CD4-positive, alpha-beta T cell (primary cell): ENCODE measurements around the gene EXOSC5. TPM values are rescaled to one million over a fixed set of nuclear protein-coding genes. Genes with fewer than 3 reads are reported as not detected.
A peak's percentile ranks its signal among the peaks of the same experiment; 100 is the strongest.

ENCODE experiments used
- ATAC-seq: fragments of 200-7000 bp; cut with Tn5 transposase; one replicate; pipeline ENCODE4 v1.10.0; 2022; ENCODE audit warnings: mild to moderate bottlenecking; ENCODE audit not compliant: poor library complexity
- CTCF ChIA-PET: fragments of 350-600 bp; sonication (Branson Sonifier 250); formaldehyde crosslinking; loops from one replicate; lab custom pipeline; 2021; ENCODE audit warnings: antibody characterized with exemption, inconsistent platforms; lab: Charles Lee
- POLR2A ChIA-PET: fragments of 350-600 bp; sonication (Branson Sonifier 250); formaldehyde crosslinking; loops from one replicate; lab custom pipeline; 2021; ENCODE audit warnings: antibody characterized with exemption, inconsistent platforms; lab: Charles Lee
- DNase-seq, 14 experiments: peaks; one replicate each; pipeline ENCODE4 v3.0.0-alpha.2; 2013 to 2020; ENCODE audit warnings: mixed read lengths in 2 of 14
- H3K27ac ChIP-seq, 2 donors: one replicate each; pipeline versions ENCODE4 v1.5.1 to v1.7.0; 2013; ENCODE audit warnings: low read length in 2 of 2, low read depth in 1 of 2, mild to moderate bottlenecking in 1 of 2
- H3K27me3 ChIP-seq, 2 experiments: 1 replicate in 1 of 2; 2 replicates in 1 of 2; pipeline versions ENCODE4 v1.6.1 to v1.7.0; 2013; ENCODE audit warnings: low read length in 2 of 2, control low read depth in 1 of 2, mild to moderate bottlenecking in 1 of 2, moderate library complexity in 1 of 2; ENCODE audit not compliant: insufficient read depth in 2 of 2, control insufficient read depth in 1 of 2
- H3K36me3 ChIP-seq: one replicate; pipeline ENCODE4 v1.6.1; 2013; ENCODE audit warnings: low read length, control low read depth; ENCODE audit not compliant: insufficient read depth
- H3K4me1 ChIP-seq: one replicate; pipeline ENCODE4 v1.6.1; 2013; ENCODE audit warnings: low read length, control low read depth; ENCODE audit not compliant: insufficient read depth
- H3K4me3 ChIP-seq: one replicate; pipeline ENCODE4 v1.5.1; 2013; ENCODE audit warnings: mild to moderate bottlenecking, low read length, moderate library complexity
- H3K9me3 ChIP-seq, 2 experiments: 1 replicate in 1 of 2; 2 replicates in 1 of 2; pipeline versions ENCODE4 v1.6.1 to v1.7.0; 2013; ENCODE audit warnings: low read length in 2 of 2, mild to moderate bottlenecking in 2 of 2, control low read depth in 1 of 2, moderate library complexity in 1 of 2; ENCODE audit not compliant: control insufficient read depth in 1 of 2, insufficient read depth in 1 of 2
- H3K27ac Mint-ChIP-seq: one replicate; pipeline ENCODE4 v1.8.0; 2020; ENCODE audit warnings: mixed read lengths
- H3K27me3 Mint-ChIP-seq: one replicate; pipeline ENCODE4 v1.8.0; 2021; ENCODE audit warnings: mixed read lengths
- H3K36me3 Mint-ChIP-seq: one replicate; pipeline ENCODE4 v1.8.0; 2021; ENCODE audit warnings: low read depth, mixed read lengths
- H3K4me1 Mint-ChIP-seq: one replicate; pipeline ENCODE4 v1.8.0; 2021; ENCODE audit warnings: low read depth, mixed read lengths
- H3K4me3 Mint-ChIP-seq: one replicate; pipeline ENCODE4 v1.8.0; 2020; ENCODE audit warnings: mild to moderate bottlenecking, mixed read lengths
- H3K9me3 Mint-ChIP-seq: one replicate; pipeline ENCODE4 v1.8.0; 2020; ENCODE audit warnings: mixed read lengths
- intact Hi-C, 2 experiments: fragments of 100-400 bp; cut with DNase I in 1 of 2; cut with micrococcal nuclease in 1 of 2; formaldehyde crosslinking; loops; one replicate each; pipeline versions ENCODE4 v1.15.1 to v1.9.0; 2023 to 2025; cut with DNase I, micrococcal nuclease
- total RNA-seq, 174 experiments: library from RNA in 2 of 174; stranded (reverse) in 2 of 174; gene quantifications; one replicate each; pipeline ENCODE4 v1.2.3 and lab custom pipeline; 2021 to 2026
- TF ChIP-seq, protein P1 (sequence below): fragments of 200-600 bp; IDR thresholded peaks from one replicate; pipeline ENCODE4 v1.8.0; 2022; ENCODE audit warnings: antibody characterized with exemption, mild to moderate bottlenecking

EXOSC5 gene
- total RNA-seq, 2 experiments from 2014 or later: 6.5 to 7.5 TPM

DNA sequence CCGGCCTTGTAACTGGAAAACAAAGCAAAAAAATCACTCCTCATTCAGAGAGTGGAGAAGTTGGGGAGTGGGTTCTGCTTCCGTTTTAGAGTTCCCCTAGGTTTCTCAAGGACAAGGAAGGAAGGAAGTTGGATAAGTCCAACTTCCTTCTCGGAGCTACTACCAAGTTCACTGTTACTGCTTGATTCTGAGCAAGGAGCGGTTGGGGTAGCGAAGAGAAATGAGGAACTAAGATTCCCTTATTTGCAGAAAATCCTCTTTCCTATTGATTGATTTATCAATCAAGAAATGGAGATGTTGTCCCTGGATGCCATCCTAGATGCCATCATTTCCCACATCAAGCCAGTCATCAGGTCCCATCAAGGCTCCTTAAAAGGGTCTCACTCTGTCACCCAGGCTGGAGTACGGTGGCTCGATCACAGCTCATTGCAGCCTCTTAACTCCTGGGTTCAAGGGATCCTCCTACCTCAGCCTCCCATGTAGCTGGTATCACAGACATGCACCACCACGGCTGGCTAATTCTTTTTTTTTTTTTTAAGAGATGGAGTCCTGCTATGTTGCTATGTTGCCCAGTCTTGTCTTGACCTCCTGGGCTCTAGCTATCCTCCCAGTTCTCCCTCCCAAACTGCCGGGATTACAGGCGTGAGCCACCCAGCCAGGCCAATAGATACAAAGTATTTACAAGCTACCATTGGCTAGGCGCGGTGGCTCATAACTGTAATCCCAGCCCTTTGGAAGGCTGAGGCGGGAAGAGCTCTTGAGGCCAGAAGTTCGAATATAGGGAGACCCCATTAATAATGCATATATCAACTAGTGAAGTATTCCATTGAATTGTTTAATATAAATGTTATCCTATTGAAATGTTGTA is 32.4 kb downstream of the EXOSC5 start:
- Mint-ChIP-seq H3K9me3 (no peaks in the 10 kb centered on the region), H3K4me3 (peak overlapping the region; percentile 94), H3K27ac (peak overlapping the region; percentile 98), H3K36me3 (peaks cover 13% of the 10 kb centered on the region), H3K4me1 (peaks cover 34% of the 10 kb centered on the region), H3K27me3 (no peaks in the 10 kb centered on the region)
- peaks cover 3% of the 10 kb centered on the region for H3K36me3 ChIP-seq
- H3K27me3 ChIP-seq: no peaks in the 10 kb centered on the region
- TF ChIP-seq, protein P1, sequence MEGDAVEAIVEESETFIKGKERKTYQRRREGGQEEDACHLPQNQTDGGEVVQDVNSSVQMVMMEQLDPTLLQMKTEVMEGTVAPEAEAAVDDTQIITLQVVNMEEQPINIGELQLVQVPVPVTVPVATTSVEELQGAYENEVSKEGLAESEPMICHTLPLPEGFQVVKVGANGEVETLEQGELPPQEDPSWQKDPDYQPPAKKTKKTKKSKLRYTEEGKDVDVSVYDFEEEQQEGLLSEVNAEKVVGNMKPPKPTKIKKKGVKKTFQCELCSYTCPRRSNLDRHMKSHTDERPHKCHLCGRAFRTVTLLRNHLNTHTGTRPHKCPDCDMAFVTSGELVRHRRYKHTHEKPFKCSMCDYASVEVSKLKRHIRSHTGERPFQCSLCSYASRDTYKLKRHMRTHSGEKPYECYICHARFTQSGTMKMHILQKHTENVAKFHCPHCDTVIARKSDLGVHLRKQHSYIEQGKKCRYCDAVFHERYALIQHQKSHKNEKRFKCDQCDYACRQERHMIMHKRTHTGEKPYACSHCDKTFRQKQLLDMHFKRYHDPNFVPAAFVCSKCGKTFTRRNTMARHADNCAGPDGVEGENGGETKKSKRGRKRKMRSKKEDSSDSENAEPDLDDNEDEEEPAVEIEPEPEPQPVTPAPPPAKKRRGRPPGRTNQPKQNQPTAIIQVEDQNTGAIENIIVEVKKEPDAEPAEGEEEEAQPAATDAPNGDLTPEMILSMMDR: no peak
- H3K4me3 ChIP-seq: peak overlapping the region; percentile 66
- intact Hi-C loops: loop anchor here (1.0 to 5.0 kb wide), 4 partner anchors 33 to 713 kb away; partner anchors contain the start of genes BCKDHA (in 2 of the 2), EXOSC5 (in 2 of the 2), DMAC2 (in 1 of the 2) and ZNF574 (in 1 of the 2)
- ATAC-seq (no peak), DNase-seq (no peak)
- ChIA-PET POLR2A (interaction anchor here (0.6 to 5.3 kb wide), 24 partner anchors 8 to 1929 kb away, joined by 3 to 148 read pairs (median 6); partner anchors contain the start of genes ACTMAP, CCDC97, CEACAM21 and DMAC2), CTCF (interaction anchor here (2.0 to 3.1 kb wide), 3 partner anchors 12 to 102 kb away, joined by 9 to 17 read pairs (median 9); partner anchors contain the start of genes DMAC2 and TGFB1)
- no peaks in the 10 kb centered on the region for H3K9me3 ChIP-seq
- H3K4me1 ChIP-seq: peaks cover 33% of the 10 kb centered on the region
- peak overlapping the region; percentile 98 to 99 for H3K27ac ChIP-seq

DNA sequence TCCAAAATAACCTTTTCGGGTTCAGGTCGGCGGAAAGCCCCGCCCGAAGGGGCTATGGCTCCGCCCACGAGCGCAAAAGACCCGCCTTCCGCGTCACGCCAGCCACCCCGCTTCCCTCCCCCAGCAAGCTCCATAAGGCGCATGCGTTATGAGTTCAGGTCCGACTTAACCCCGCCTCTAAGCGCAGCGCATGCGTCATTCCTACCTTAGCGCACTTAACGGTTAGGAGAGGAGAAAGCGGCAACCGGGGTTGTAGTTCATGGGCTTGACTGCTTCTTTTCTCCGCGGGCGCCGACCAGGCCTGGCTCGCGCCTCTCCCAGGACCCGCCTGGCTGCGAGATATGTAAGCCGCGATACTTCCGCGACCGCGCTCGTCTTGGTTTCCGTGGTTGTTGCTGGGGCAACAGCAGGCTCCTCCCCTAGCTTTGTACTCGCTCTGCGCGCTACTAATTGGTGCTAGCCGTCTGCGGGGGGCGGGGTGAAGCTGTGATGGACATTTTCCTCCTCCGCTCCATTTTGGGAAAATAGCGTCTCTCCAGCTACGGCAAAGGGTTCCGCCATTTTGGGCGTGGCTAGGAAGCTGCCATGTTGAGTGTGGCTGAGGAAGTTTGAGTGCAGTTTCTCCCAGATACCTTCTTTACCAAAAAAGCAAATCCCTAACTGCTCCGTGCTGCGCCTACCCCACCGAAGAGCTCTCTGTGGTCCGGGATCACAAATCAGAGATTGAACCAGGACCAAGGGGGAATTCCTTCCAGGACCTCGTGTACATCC is 33.2 kb downstream of the EXOSC5 start, which contains the start of gene B9D2:
Gene B9D2 (minus strand): TSS at position 397 of the 771 bp plus-strand sequence. CDS start 630 bp downstream, outside the sequence.
- Histone ChIP-seq H3K4me1 (peaks cover 35% of the 10 kb centered on the region), H3K27ac (peak within 1 kb of the TSS; percentile 98 to 99), H3K27me3 (no peaks in the 10 kb centered on the region), H3K4me3 (peak within 1 kb of the TSS; percentile 66), H3K9me3 (no peaks in the 10 kb centered on the region), H3K36me3 (peaks cover 3% of the 10 kb centered on the region)
- H3K9me3 Mint-ChIP-seq: no peaks in the 10 kb centered on the region
- ChIA-PET CTCF (interaction anchor here (2.0 to 3.1 kb wide), 3 partner anchors 11 to 101 kb away, joined by 9 to 17 read pairs (median 9); partner anchors contain the start of genes DMAC2 and TGFB1), POLR2A (interaction anchor here (0.6 to 5.3 kb wide), 30 partner anchors 9 to 1928 kb away, joined by 3 to 148 read pairs (median 5); partner anchors contain the start of genes ACTMAP, CCDC97, CEACAM21 and DMAC2)
- TF ChIP-seq, protein P1: no peak
- peak within 1 kb of the TSS; percentile 98 for H3K27ac Mint-ChIP-seq
- peak within 1 kb of the TSS; percentile 94 for H3K4me3 Mint-ChIP-seq
- intact Hi-C loops: loop anchor here (1.0 to 5.0 kb wide), 4 partner anchors 33 to 713 kb away; partner anchors contain the start of genes BCKDHA (in 2 of the 2), EXOSC5 (in 2 of the 2), DMAC2 (in 1 of the 2) and ZNF574 (in 1 of the 2)
- H3K36me3 Mint-ChIP-seq: peaks cover 13% of the 10 kb centered on the region
- peak; percentile 97 to 99 (median 98) for DNase-seq
- H3K4me1 Mint-ChIP-seq: peaks cover 39% of the 10 kb centered on the region
- no peaks in the 10 kb centered on the region for H3K27me3 Mint-ChIP-seq
- peak; percentile 92 for ATAC-seq
